HepG2 (cell line): Measurements from ENCODE around the gene RPS6KA5. TPM values are rescaled to one million over a fixed set of nuclear protein-coding genes. Genes with fewer than 3 reads are reported as not detected.

ENCODE experiments used
- ATAC-seq: fragments of 200-7000 bp; cut with Tn5 transposase; 3 replicates; pipeline ENCODE4 v1.9.1; 2020; ENCODE audit warnings: mild to moderate bottlenecking, moderate library complexity
- BruUV-seq: library from RNA; stranded (reverse); fragments of 400-500 nt; replicated peaks from 2 replicates; lab custom pipeline; 2021; lab: Mats Ljungman, UMichigan
- CTCF ChIA-PET: fragments of 300-600 bp; formaldehyde crosslinking; extraction: SDS; loops from one replicate; lab custom pipeline; 2021; ENCODE audit warnings: low total read pairs, inconsistent platforms, low intra/inter-chr PET ratio; lab: Yijun Ruan, JAX
- POLR2A ChIA-PET: fragments of 350-600 bp; sonication (Branson Sonifier 250); formaldehyde crosslinking; loops from one replicate; lab custom pipeline; 2020; ENCODE audit warnings: antibody characterized with exemption, inconsistent platforms; lab: Yijun Ruan, JAX
- DNase-seq: peaks from one replicate; pipeline ENCODE4 v3.0.0-alpha.2; 2015; ENCODE audit warnings: low spot score
- FAIRE-seq: peaks from 3 replicates; lab custom pipeline; 2011; peaks lifted over from hg19 to GRCh38; lab: Jason Lieb, UNC
- H2AFZ ChIP-seq: one replicate; pipeline ENCODE4 v1.6.1; 2011; ENCODE audit warnings: low read length, inconsistent platforms
- H3K27ac ChIP-seq: fragments of 300-600 bp; 3 replicates; pipeline ENCODE4 v1.8.0; 2011; ENCODE audit warnings: mixed run types, mild to moderate bottlenecking, mixed read lengths, low read length, inconsistent platforms; ENCODE audit not compliant: insufficient read depth; ENCODE audit errors: extremely low read length
- H3K27me3 ChIP-seq, 2 experiments: fragments of 200-600 bp in 1 of 2; 2 replicates in 1 of 2; 3 replicates in 1 of 2; pipeline versions ENCODE4 v1.6.0 to v1.8.0; 2011; ENCODE audit warnings: low read length in 2 of 2, mild to moderate bottlenecking in 2 of 2, moderate library complexity in 2 of 2, inconsistent platforms in 1 of 2; ENCODE audit not compliant: insufficient read depth in 2 of 2, control insufficient read depth in 1 of 2
- H3K36me3 ChIP-seq, 2 experiments: fragments of 200-600 bp in 1 of 2; replicated peaks in 1 of 2; 2 replicates in 1 of 2; 3 replicates in 1 of 2; pipeline versions ENCODE4 v1.5.1 to v1.8.0; 2011; ENCODE audit warnings: low read length in 2 of 2, inconsistent platforms in 1 of 2; ENCODE audit not compliant: insufficient read depth in 2 of 2, control insufficient read depth in 1 of 2
- H3K4me1 ChIP-seq: 2 replicates; pipeline ENCODE4 v1.5.1; 2012; ENCODE audit warnings: low read length, inconsistent platforms; ENCODE audit not compliant: insufficient read depth
- H3K4me2 ChIP-seq: 2 replicates; pipeline ENCODE4 v1.6.0; 2011; ENCODE audit warnings: low read depth, low read length, inconsistent platforms
- H3K4me3 ChIP-seq, 3 experiments: fragments of 200-600 bp in 1 of 3; sonication (generic), shearing (Covaris generic) in 1 of 3; replicated peaks in 1 of 3; 2 replicates each; pipeline ENCODE4 v1.5.1; 2011 to 2016; ENCODE audit warnings: low read length in 3 of 3, inconsistent platforms in 2 of 3, low read depth in 2 of 3, mild to moderate bottlenecking in 2 of 3, control low read depth in 1 of 3, mixed read lengths in 1 of 3; ENCODE audit not compliant: insufficient read depth in 1 of 3
- H3K79me2 ChIP-seq: one replicate; pipeline ENCODE4 v1.6.1; 2011; ENCODE audit warnings: low read length, inconsistent platforms; ENCODE audit not compliant: insufficient read depth
- H3K9ac ChIP-seq: 2 replicates; pipeline ENCODE4 v1.6.0; 2011; ENCODE audit warnings: mild to moderate bottlenecking, low read depth, low read length, inconsistent platforms; ENCODE audit not compliant: insufficient read depth
- H3K9me3 ChIP-seq: 2 replicates; pipeline ENCODE4 v1.5.1; 2012; ENCODE audit warnings: mild to moderate bottlenecking, low read length
- H4K20me1 ChIP-seq: 2 replicates; pipeline ENCODE4 v1.6.0; 2011; ENCODE audit warnings: inconsistent platforms, mild to moderate bottlenecking, low read length, moderate library complexity; ENCODE audit not compliant: insufficient read depth
- CEBPB ChIP-seq: IDR thresholded peaks from 2 replicates; pipeline ENCODE4 v1.6.1; 2011; ENCODE audit warnings: low read depth, low read length, improper control_type of control experiment, borderline replicate concordance
- FIP1L1 ChIP-seq: fragments of 200-400 bp; formaldehyde crosslinking; IDR thresholded peaks from 2 replicates; pipeline ENCODE4 v1.6.1; 2018; ENCODE audit warnings: low read depth, mild to moderate bottlenecking, low read length, moderate library complexity, borderline replicate concordance; ENCODE audit not compliant: insufficient read depth
- KLF16 ChIP-seq, 2 experiments: sonication (generic) in 1 of 2; formaldehyde crosslinking in 1 of 2; IDR thresholded peaks; 2 replicates each; pipeline versions ENCODE4 v1.6.1 to v1.8.0; 2016 to 2023; ENCODE audit warnings: missing genetic modification reagents in 2 of 2, missing compliant biosample characterization in 1 of 2
- KLF6 ChIP-seq: IDR thresholded peaks from 2 replicates; pipeline ENCODE4 v1.8.0; 2016; ENCODE audit warnings: missing biosample characterization, missing genetic modification reagents
- NFRKB ChIP-seq: fragments of 450-650 bp; IDR thresholded peaks from 2 replicates; pipeline ENCODE4 v1.6.1; 2017
- RXRB ChIP-seq: IDR thresholded peaks from 2 replicates; pipeline ENCODE4 v1.6.1; 2016; ENCODE audit warnings: borderline replicate concordance, missing genetic modification reagents, missing compliant biosample characterization
- SALL1 ChIP-seq: sonication (generic); formaldehyde crosslinking; IDR thresholded peaks from 2 replicates; pipeline ENCODE4 v1.8.0; 2022; ENCODE audit warnings: mild to moderate bottlenecking, missing genetic modification reagents
- SETDB1 ChIP-seq: sonication (generic); formaldehyde crosslinking; IDR thresholded peaks from 2 replicates; pipeline ENCODE4 v1.5.1; 2020; ENCODE audit warnings: missing genetic modification reagents, mild to moderate bottlenecking, borderline replicate concordance
- TEAD3 ChIP-seq: optimal IDR thresholded peaks from 2 replicates; pipeline ENCODE3; 2016; ENCODE audit warnings: borderline replicate concordance
- ZNF121 ChIP-seq: sonication (generic); formaldehyde crosslinking; IDR thresholded peaks from 2 replicates; pipeline ENCODE4 v1.5.0; 2020; ENCODE audit warnings: mild to moderate bottlenecking, missing genetic modification reagents
- ZNF468 ChIP-seq: sonication (generic); formaldehyde crosslinking; IDR thresholded peaks from 2 replicates; pipeline ENCODE4 v1.8.0; 2022; ENCODE audit warnings: mild to moderate bottlenecking, moderate library complexity, missing genetic modification reagents
- ZNF556 ChIP-seq: sonication (generic); formaldehyde crosslinking; IDR thresholded peaks from 2 replicates; pipeline ENCODE4 v1.4.0; 2020; ENCODE audit warnings: mild to moderate bottlenecking, missing genetic modification reagents, borderline replicate concordance
- ZNF782 ChIP-seq: sonication (generic); formaldehyde crosslinking; IDR thresholded peaks from 2 replicates; pipeline ENCODE4 v1.4.0; 2020; ENCODE audit warnings: missing genetic modification reagents, mild to moderate bottlenecking, borderline replicate concordance
- WGBS: methylation state at CpG from one replicate; pipeline ENCODE4 v1.1.6; 2017; ENCODE audit warnings: low lambda C conversion rate; 5-methylcytosine and 5-hydroxymethylcytosine counted together
- in situ Hi-C: cut with HindIII; loops from 2 replicates; pipeline ENCODE4 v1.10.0; 2017; ENCODE audit warnings: low pct_unique_long_range_greater_than_20kb; ENCODE audit not compliant: extremely low pct_ligation_motif_present
- intact Hi-C: fragments of 100-400 bp; cut with micrococcal nuclease; formaldehyde crosslinking; loops from one replicate; pipeline ENCODE4 v1.10.0; 2022; ENCODE audit not compliant: unreplicated experiment
- polyA plus RNA-seq, 8 experiments: library from polyadenylated mRNA; depleted of rRNA in 3 of 8; stranded (reverse) in 7 of 8; unstranded in 1 of 8; fragments of >200 nt; fragmentation: Illumina TruSeq in 4 of 8; extraction: Trizol in 4 of 8; gene quantifications; 2 replicates each; pipeline versions ENCODE4 v1.2.1 to v1.2.3, GENCODE V29; 2011 to 2016; ENCODE audit warnings: low read depth in 4 of 8, missing spikeins in 1 of 8, mixed read lengths in 1 of 8; ENCODE audit not compliant: insufficient read depth in 1 of 8
- total RNA-seq, 5 experiments: library from RNA; depleted of rRNA; stranded (reverse); fragments of >200 nt; fragmentation: Illumina TruSeq; extraction: Trizol; gene quantifications; 2 replicates each; pipeline ENCODE4 v1.2.3, GENCODE V29; 2016; ENCODE audit warnings: low read depth in 1 of 5
- TF ChIP-seq, protein P1 (sequence below): sonication (generic); formaldehyde crosslinking; IDR thresholded peaks from 2 replicates; pipeline ENCODE4 v1.4.0; 2020; ENCODE audit warnings: missing genetic modification reagents
- TF ChIP-seq, protein P2 (sequence below): sonication (generic); formaldehyde crosslinking; IDR thresholded peaks from 2 replicates; pipeline ENCODE4 v1.4.0; 2020; ENCODE audit warnings: missing genetic modification reagents, borderline replicate concordance
- TF ChIP-seq, protein P3 (sequence below): sonication (generic); formaldehyde crosslinking; IDR thresholded peaks from 2 replicates; pipeline ENCODE4 v1.4.0; 2020; ENCODE audit warnings: mild to moderate bottlenecking, missing genetic modification reagents
- TF ChIP-seq, protein P4 (sequence below): sonication (generic); formaldehyde crosslinking; IDR thresholded peaks from 2 replicates; pipeline ENCODE4 v1.8.1; 2023; ENCODE audit warnings: mild to moderate bottlenecking, missing genetic modification reagents

RPS6KA5 gene
- total and polyA plus RNA-seq, 2 of the 13 experiments (the other 11 are each of a cell fraction or from before 2014, with no cell fraction given) = 0.50 to 0.58 TPM

DNA sequence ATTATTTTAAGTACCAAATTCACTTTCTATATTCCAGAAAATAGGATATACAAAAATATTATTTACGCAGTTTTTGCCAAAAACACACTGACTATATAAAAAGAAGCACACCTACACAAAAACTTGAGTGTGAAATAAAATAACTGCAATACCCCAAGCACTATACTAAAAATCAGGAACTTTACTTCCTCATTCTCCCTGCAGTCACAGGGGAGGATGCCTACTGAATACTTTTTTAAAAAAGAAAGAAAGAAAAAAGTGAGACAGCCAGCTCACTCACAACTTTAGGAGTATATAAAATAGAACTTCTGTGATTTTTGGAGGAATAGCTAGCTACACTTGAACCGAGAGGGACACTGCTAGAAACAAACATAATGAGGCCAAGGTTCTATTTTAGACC, 12.2 kb downstream of the RPS6KA5 start:
- CTCF ChIA-PET = no interaction called here
- H3K27ac ChIP-seq = no peak overlapping the region
- in situ Hi-C loops = no loop called here
- DNase-seq = no peak
- no peaks in the 10 kb centered on the region for H3K27me3 ChIP-seq
- no peak overlapping the region for H3K9ac ChIP-seq
- no peak for ATAC-seq
- no TSS peak for BruUV-seq
- H2AFZ ChIP-seq = no peak overlapping the region
- TF ChIP-seq, protein P1, sequence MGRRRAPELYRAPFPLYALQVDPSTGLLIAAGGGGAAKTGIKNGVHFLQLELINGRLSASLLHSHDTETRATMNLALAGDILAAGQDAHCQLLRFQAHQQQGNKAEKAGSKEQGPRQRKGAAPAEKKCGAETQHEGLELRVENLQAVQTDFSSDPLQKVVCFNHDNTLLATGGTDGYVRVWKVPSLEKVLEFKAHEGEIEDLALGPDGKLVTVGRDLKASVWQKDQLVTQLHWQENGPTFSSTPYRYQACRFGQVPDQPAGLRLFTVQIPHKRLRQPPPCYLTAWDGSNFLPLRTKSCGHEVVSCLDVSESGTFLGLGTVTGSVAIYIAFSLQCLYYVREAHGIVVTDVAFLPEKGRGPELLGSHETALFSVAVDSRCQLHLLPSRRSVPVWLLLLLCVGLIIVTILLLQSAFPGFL = no peak
- no peak for TF ChIP-seq NFRKB
- TF ChIP-seq KLF16 (CRISPR knock-in tag; IDR thresholded peaks at IDR 0.05) = no peak
- TF ChIP-seq TEAD3 = no peak
- TF ChIP-seq RXRB (CRISPR knock-in tag) = no peak
- TF ChIP-seq, protein P2, sequence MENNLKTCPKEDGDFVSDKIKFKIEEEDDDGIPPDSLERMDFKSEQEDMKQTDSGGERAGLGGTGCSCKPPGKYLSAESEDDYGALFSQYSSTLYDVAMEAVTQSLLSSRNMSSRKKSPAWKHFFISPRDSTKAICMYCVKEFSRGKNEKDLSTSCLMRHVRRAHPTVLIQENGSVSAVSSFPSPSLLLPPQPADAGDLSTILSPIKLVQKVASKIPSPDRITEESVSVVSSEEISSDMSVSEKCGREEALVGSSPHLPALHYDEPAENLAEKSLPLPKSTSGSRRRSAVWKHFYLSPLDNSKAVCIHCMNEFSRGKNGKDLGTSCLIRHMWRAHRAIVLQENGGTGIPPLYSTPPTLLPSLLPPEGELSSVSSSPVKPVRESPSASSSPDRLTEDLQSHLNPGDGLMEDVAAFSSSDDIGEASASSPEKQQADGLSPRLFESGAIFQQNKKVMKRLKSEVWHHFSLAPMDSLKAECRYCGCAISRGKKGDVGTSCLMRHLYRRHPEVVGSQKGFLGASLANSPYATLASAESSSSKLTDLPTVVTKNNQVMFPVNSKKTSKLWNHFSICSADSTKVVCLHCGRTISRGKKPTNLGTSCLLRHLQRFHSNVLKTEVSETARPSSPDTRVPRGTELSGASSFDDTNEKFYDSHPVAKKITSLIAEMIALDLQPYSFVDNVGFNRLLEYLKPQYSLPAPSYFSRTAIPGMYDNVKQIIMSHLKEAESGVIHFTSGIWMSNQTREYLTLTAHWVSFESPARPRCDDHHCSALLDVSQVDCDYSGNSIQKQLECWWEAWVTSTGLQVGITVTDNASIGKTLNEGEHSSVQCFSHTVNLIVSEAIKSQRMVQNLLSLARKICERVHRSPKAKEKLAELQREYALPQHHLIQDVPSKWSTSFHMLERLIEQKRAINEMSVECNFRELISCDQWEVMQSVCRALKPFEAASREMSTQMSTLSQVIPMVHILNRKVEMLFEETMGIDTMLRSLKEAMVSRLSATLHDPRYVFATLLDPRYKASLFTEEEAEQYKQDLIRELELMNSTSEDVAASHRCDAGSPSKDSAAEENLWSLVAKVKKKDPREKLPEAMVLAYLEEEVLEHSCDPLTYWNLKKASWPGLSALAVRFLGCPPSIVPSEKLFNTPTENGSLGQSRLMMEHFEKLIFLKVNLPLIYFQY (CRISPR knock-in tag) = no peak
- no peak for TF ChIP-seq KLF6 (CRISPR knock-in tag)
- no peak for TF ChIP-seq FIP1L1
- TF ChIP-seq SETDB1 = no peak
- TF ChIP-seq, protein P3, sequence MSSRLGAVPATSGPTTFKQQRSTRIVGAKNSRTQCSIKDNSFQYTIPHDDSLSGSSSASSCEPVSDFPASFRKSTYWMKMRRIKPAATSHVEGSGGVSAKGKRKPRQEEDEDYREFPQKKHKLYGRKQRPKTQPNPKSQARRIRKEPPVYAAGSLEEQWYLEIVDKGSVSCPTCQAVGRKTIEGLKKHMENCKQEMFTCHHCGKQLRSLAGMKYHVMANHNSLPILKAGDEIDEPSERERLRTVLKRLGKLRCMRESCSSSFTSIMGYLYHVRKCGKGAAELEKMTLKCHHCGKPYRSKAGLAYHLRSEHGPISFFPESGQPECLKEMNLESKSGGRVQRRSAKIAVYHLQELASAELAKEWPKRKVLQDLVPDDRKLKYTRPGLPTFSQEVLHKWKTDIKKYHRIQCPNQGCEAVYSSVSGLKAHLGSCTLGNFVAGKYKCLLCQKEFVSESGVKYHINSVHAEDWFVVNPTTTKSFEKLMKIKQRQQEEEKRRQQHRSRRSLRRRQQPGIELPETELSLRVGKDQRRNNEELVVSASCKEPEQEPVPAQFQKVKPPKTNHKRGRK = no peak
- TF ChIP-seq ZNF556 (CRISPR knock-in tag) = no peak
- TF ChIP-seq ZNF468 = no peak
- no peak for TF ChIP-seq ZNF121
- no peak for TF ChIP-seq CEBPB
- TF ChIP-seq, protein P4, sequence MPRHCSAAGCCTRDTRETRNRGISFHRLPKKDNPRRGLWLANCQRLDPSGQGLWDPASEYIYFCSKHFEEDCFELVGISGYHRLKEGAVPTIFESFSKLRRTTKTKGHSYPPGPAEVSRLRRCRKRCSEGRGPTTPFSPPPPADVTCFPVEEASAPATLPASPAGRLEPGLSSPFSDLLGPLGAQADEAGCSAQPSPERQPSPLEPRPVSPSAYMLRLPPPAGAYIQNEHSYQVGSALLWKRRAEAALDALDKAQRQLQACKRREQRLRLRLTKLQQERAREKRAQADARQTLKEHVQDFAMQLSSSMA (CRISPR knock-in tag) = no peak
- TF ChIP-seq SALL1 (CRISPR knock-in tag) = no peak
- TF ChIP-seq ZNF782 = no peak
- H3K4me3 ChIP-seq = no peak overlapping the region
- POLR2A ChIA-PET = no interaction called here
- no peak for FAIRE-seq
- H3K9me3 ChIP-seq = no peaks in the 10 kb centered on the region
- H3K79me2 ChIP-seq = no peaks in the 10 kb centered on the region
- H3K4me2 ChIP-seq = no peak overlapping the region
- 30% methylated on average over 2 of the region's 2 CpGs for whole genome bisulfite sequencing
- no peaks in the 10 kb centered on the region for H3K4me1 ChIP-seq
- H4K20me1 ChIP-seq = no peaks in the 10 kb centered on the region
- no peaks in the 10 kb centered on the region for H3K36me3 ChIP-seq
- intact Hi-C loops = no loop called here
